Panc1 (cell line): ENCODE measurements around the gene CATSPER3.

Experiments used
- CTCF ChIP-seq: fragments of 450-650 bp; IDR thresholded peaks from 2 replicates; pipeline ENCODE4 v1.5.1; 2017; ENCODE audit warnings: mild to moderate bottlenecking
- POLR2AphosphoS5 ChIP-seq: IDR thresholded peaks from 2 replicates; pipeline ENCODE4 v1.6.1; 2012; ENCODE audit warnings: mild to moderate bottlenecking, low read depth, low read length, moderate library complexity
- TCF7L2 ChIP-seq: IDR thresholded peaks from 2 replicates; pipeline ENCODE4 v1.6.1; 2011; ENCODE audit warnings: mild to moderate bottlenecking, low read depth, low read length, inconsistent platforms
- TF ChIP-seq, protein P1 (sequence below), 2 experiments: IDR thresholded peaks; 2 replicates each; pipeline ENCODE4 v1.6.1; 2011 to 2012; ENCODE audit warnings: low read depth in 2 of 2, control low read depth in 1 of 2, low read length in 1 of 2, mild to moderate bottlenecking in 1 of 2, moderate library complexity in 1 of 2; ENCODE audit not compliant: insufficient read depth in 1 of 2

DNA sequence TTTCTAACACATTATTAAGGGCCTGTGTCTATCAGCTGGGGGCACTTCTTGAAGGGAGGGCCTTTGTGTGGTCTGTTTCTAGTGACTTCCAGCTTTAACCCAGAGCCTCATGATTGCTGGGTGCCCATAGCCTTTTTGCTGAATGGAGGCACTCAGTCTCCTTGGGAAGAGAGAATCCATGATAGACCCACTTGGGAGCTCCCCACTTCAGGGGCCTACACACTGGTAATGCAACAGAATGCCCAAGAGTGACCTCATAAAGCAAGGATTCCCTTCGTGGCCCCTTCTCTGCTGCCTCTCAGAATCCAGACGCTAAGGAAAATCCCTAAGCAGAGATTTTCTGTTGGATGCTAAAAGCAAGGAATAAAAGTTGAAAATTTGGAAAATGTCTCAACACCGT is at the start of gene CATSPER3:
- no peak for TF ChIP-seq CTCF
- no peak for TF ChIP-seq TCF7L2
- TF ChIP-seq, protein P1, sequence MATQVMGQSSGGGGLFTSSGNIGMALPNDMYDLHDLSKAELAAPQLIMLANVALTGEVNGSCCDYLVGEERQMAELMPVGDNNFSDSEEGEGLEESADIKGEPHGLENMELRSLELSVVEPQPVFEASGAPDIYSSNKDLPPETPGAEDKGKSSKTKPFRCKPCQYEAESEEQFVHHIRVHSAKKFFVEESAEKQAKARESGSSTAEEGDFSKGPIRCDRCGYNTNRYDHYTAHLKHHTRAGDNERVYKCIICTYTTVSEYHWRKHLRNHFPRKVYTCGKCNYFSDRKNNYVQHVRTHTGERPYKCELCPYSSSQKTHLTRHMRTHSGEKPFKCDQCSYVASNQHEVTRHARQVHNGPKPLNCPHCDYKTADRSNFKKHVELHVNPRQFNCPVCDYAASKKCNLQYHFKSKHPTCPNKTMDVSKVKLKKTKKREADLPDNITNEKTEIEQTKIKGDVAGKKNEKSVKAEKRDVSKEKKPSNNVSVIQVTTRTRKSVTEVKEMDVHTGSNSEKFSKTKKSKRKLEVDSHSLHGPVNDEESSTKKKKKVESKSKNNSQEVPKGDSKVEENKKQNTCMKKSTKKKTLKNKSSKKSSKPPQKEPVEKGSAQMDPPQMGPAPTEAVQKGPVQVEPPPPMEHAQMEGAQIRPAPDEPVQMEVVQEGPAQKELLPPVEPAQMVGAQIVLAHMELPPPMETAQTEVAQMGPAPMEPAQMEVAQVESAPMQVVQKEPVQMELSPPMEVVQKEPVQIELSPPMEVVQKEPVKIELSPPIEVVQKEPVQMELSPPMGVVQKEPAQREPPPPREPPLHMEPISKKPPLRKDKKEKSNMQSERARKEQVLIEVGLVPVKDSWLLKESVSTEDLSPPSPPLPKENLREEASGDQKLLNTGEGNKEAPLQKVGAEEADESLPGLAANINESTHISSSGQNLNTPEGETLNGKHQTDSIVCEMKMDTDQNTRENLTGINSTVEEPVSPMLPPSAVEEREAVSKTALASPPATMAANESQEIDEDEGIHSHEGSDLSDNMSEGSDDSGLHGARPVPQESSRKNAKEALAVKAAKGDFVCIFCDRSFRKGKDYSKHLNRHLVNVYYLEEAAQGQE (IDR thresholded peaks at IDR 0.05; ENCODE audit: insufficient read depth in 1 of 2, low read depth in 2 of 2, low read length in 1 of 2): no peak
- TF ChIP-seq POLR2AphosphoS5: no peak
